H1 (cell line): Measurements from ENCODE around the gene MESD.

Experiments used
- ASH2L ChIP-seq: fragments of 200-600, 300-600 bp; sonication (generic); IDR thresholded peaks from one replicate; pipeline ENCODE4 v1.7.1; 2017; ENCODE audit warnings: low read length
- BACH1 ChIP-seq: IDR thresholded peaks from 2 replicates; pipeline ENCODE4 v1.6.1; 2012; ENCODE audit warnings: low read length, improper control_type of control experiment
- CEBPB ChIP-seq: IDR thresholded peaks from 2 replicates; pipeline ENCODE4 v1.6.1; 2012; ENCODE audit warnings: low read depth, low read length
- RAD21 ChIP-seq, 2 experiments: IDR thresholded peaks in 1 of 2; conservative IDR thresholded peaks in 1 of 2; 2 replicates each; pipeline ENCODE4 v1.6.1; 2011; ENCODE audit warnings: low read depth in 2 of 2, low read length in 2 of 2, improper control_type of control experiment in 1 of 2, inconsistent platforms in 1 of 2, mild to moderate bottlenecking in 1 of 2, moderate library complexity in 1 of 2
- RFX5 ChIP-seq: IDR thresholded peaks from 2 replicates; pipeline ENCODE4 v1.6.1; 2011; ENCODE audit warnings: low read depth, low read length, improper control_type of control experiment, borderline replicate concordance
- SIX5 ChIP-seq: IDR thresholded peaks from 2 replicates; pipeline ENCODE4 v1.6.1; 2011; ENCODE audit warnings: mild to moderate bottlenecking, low read depth, low read length
- TF ChIP-seq, protein P1 (sequence below), 3 experiments: IDR thresholded peaks; 1 replicate in 2 of 3; 2 replicates in 1 of 3; pipeline versions ENCODE4 v1.5.1 to v1.6.1; 2011; ENCODE audit warnings: low read length in 3 of 3, mild to moderate bottlenecking in 3 of 3, inconsistent platforms in 2 of 3, low read depth in 1 of 3, moderate library complexity in 1 of 3; ENCODE audit not compliant: insufficient read depth in 1 of 3; ENCODE audit errors: control extremely low read depth in 1 of 3
- TF ChIP-seq, protein P2 (sequence below): IDR thresholded peaks from 2 replicates; pipeline ENCODE4 v1.6.1; 2011; ENCODE audit warnings: low read depth, mild to moderate bottlenecking, low read length; ENCODE audit not compliant: insufficient read depth

DNA sequence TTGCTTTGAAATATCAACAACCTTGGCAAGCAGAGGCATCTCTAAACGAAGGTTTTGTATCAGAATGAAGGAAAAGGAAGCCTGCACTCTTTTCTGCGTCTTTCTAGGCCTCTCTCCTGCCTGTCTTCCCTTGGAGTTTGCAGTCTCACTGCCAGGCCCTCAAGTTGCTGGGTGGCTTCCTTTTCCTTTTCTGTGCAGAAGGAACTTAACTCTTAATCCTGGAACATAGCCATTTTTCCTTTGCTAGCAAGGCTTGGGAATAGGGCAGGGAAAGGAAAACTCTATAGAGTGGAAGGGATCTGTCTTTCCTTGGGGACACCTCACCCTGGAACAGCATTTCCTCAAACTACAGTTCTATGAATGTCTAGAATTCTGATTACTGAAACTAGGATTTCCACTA is 43.9 kb upstream of the MESD start:
- TF ChIP-seq SIX5 = no peak
- TF ChIP-seq RFX5 = no peak
- TF ChIP-seq, protein P1, sequence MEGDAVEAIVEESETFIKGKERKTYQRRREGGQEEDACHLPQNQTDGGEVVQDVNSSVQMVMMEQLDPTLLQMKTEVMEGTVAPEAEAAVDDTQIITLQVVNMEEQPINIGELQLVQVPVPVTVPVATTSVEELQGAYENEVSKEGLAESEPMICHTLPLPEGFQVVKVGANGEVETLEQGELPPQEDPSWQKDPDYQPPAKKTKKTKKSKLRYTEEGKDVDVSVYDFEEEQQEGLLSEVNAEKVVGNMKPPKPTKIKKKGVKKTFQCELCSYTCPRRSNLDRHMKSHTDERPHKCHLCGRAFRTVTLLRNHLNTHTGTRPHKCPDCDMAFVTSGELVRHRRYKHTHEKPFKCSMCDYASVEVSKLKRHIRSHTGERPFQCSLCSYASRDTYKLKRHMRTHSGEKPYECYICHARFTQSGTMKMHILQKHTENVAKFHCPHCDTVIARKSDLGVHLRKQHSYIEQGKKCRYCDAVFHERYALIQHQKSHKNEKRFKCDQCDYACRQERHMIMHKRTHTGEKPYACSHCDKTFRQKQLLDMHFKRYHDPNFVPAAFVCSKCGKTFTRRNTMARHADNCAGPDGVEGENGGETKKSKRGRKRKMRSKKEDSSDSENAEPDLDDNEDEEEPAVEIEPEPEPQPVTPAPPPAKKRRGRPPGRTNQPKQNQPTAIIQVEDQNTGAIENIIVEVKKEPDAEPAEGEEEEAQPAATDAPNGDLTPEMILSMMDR (IDR thresholded peaks at IDR 0.05; ENCODE audit: control extremely low read depth in 1 of 3, insufficient read depth in 1 of 3, low read depth in 1 of 3, low read length in 3 of 3) = no peak
- no peak for TF ChIP-seq RAD21 (IDR thresholded peaks at IDR 0.05 in 1 of 2, conservative IDR thresholded peaks at IDR 0.05 in 1 of 2; ENCODE audit: low read depth in 2 of 2, low read length in 2 of 2)
- TF ChIP-seq BACH1 = no peak
- TF ChIP-seq, protein P2, sequence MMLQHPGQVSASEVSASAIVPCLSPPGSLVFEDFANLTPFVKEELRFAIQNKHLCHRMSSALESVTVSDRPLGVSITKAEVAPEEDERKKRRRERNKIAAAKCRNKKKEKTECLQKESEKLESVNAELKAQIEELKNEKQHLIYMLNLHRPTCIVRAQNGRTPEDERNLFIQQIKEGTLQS = no peak
- no peak for TF ChIP-seq CEBPB
- TF ChIP-seq ASH2L = no peak
